Stomach (tissue), 9 donors: Measurements from ENCODE around the gene ARF1. TPM values are rescaled to one million over a fixed set of nuclear protein-coding genes. Genes with fewer than 3 reads are reported as not detected.

Experiments
- DNase-seq, 2 donors: peaks; one replicate each; pipeline versions ENCODE4 v3.0.0 to v3.0.0-alpha.2; 2013 to 2019
- H3K27ac ChIP-seq, 5 donors: fragments of 200-600 bp in 4 of 5; sonication (generic) in 4 of 5; one replicate each; pipeline ENCODE4 v1.5.1; 2013 to 2019; ENCODE audit warnings: mild to moderate bottlenecking in 1 of 5, moderate library complexity in 1 of 5
- H3K27me3 ChIP-seq, 3 donors: fragments of 200-600 bp; sonication (generic); one replicate each; pipeline ENCODE4 v1.5.1; 2017 to 2019; ENCODE audit warnings: mixed run types in 1 of 3
- H3K36me3 ChIP-seq, 4 donors: fragments of 200-600 bp; sonication (generic); 1 replicate in 3 of 4; 2 replicates in 1 of 4; pipeline ENCODE4 v1.5.1; 2016 to 2019
- H3K4me1 ChIP-seq, 4 donors: fragments of 200-600 bp; sonication (generic); one replicate each; pipeline ENCODE4 v1.5.1; 2016 to 2019
- H3K4me3 ChIP-seq, 4 donors: fragments of 200-600 bp; sonication (generic) in 3 of 4; one replicate each; pipeline ENCODE4 v1.5.1; 2016 to 2019; ENCODE audit warnings: mild to moderate bottlenecking in 1 of 4
- H3K9me3 ChIP-seq, 4 donors: fragments of 200-600 bp; sonication (generic); one replicate each; pipeline ENCODE4 v1.5.1; 2016 to 2019
- EP300 ChIP-seq: sonication (generic); formaldehyde crosslinking; IDR thresholded peaks from one replicate; pipeline ENCODE4 v1.6.1; 2017; ENCODE audit warnings: antibody characterized with exemption
- POLR2A ChIP-seq, 4 donors: fragments of 450-650 bp; IDR thresholded peaks; one replicate each; pipeline ENCODE4 v1.6.1; 2016; ENCODE audit warnings: antibody characterized with exemption in 4 of 4, control low read depth in 2 of 4, mild to moderate bottlenecking in 1 of 4, moderate library complexity in 1 of 4
- POLR2AphosphoS5 ChIP-seq, 3 donors: sonication (generic); formaldehyde crosslinking; IDR thresholded peaks; one replicate each; pipeline ENCODE4 v1.6.1; 2016; ENCODE audit warnings: antibody characterized with exemption in 3 of 3
- WGBS, 5 donors: extraction: QIAGEN DNeasy Blood & Tissue Kit in 3 of 5; methylation state at CpG; one replicate each; pipeline versions ENCODE4 v1.1.5 to v1.1.7; 2013 to 2018; 5-methylcytosine and 5-hydroxymethylcytosine counted together
- intact Hi-C: fragments of 100-400 bp; cut with DNase I; formaldehyde crosslinking; loops from one replicate; pipeline ENCODE4 v1.15.1; 2023; ENCODE audit warnings: low total_unique reads
- polyA plus RNA-seq, 3 donors: library from polyadenylated mRNA; stranded (reverse); fragments of 200-250 nt; gene quantifications; one replicate each; pipeline ENCODE4 v1.2.3, GENCODE V29; 2013
- total RNA-seq, 5 donors: library from RNA; depleted of rRNA; stranded (reverse); fragments of >200 nt; gene quantifications; one replicate each; pipeline versions ENCODE4 v1.1.0 to v1.2.3, GENCODE V29; 2014 to 2016
- TF ChIP-seq, protein P1 (sequence below), 7 experiments: fragments of 450-650 bp in 4 of 7; fragments of 200-600 bp in 3 of 7; sonication (generic) in 3 of 7; IDR thresholded peaks; one replicate each; pipeline ENCODE4 v1.5.1; 2016 to 2019; ENCODE audit warnings: antibody characterized with exemption in 7 of 7, control low read depth in 2 of 7, mild to moderate bottlenecking in 1 of 7
- donor health status: healthy with polysubstance abuse.
- donor health status: Bipolar disorder and iron deficiency.
- donor health status: healthy.

The ARF1 gene
- total and polyA plus RNA-seq, 8 donors, result 111 to 310 (median 200) TPM

DNA sequence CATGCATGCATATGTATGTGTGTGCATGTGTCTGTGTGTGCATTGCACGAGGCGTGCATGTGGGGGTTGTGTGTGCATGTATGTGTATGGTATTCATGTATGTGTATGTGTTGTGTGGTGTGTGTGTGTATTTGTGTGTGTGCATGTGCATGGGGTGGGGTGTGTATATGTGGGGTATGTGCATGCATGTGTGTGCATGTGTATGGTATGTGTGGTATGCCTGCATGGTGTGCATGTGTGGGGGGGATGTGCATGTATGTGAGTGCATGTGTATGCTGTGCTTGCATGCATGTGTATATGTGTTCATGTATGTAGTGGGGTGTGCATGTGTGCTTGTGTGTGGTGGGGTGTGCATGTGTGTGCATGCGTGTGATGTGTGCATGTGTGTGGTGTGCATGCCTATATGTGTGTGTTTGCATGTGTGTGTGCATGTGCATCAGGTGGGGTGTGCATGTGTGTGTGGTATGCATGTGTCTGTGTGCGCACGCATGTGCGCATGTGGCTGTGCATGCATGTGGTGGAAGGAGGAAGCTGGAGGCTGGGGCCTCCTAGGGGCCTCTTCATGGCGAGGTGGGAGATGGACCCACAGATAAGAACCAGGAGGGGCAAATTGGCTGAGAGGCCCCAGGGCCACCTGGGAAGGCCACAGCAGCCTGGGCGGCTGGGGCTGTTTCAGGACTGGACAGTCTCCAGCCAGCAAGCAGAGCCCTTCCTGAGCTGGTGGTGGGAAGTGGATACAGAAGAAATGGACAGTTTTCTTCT is 35.9 kb upstream of the ARF1 start:
- Histone ChIP-seq H3K4me3 (no peak overlapping the region), H3K36me3 (no peaks in the 10 kb centered on the region), H3K27me3 (peaks cover 0 to 29% (median 0%) of the 10 kb centered on the region in 3 donors), H3K27ac (no peak overlapping the region), H3K9me3 (no peaks in the 10 kb centered on the region), H3K4me1 (peaks cover 0 to 25% (median 9%) of the 10 kb centered on the region in 4 donors)
- DNase-seq, result no peak
- TF ChIP-seq POLR2AphosphoS5 (IDR thresholded peaks at IDR 0.05), result no peak
- no peak for TF ChIP-seq POLR2A (IDR thresholded peaks at IDR 0.05)
- TF ChIP-seq, protein P1, sequence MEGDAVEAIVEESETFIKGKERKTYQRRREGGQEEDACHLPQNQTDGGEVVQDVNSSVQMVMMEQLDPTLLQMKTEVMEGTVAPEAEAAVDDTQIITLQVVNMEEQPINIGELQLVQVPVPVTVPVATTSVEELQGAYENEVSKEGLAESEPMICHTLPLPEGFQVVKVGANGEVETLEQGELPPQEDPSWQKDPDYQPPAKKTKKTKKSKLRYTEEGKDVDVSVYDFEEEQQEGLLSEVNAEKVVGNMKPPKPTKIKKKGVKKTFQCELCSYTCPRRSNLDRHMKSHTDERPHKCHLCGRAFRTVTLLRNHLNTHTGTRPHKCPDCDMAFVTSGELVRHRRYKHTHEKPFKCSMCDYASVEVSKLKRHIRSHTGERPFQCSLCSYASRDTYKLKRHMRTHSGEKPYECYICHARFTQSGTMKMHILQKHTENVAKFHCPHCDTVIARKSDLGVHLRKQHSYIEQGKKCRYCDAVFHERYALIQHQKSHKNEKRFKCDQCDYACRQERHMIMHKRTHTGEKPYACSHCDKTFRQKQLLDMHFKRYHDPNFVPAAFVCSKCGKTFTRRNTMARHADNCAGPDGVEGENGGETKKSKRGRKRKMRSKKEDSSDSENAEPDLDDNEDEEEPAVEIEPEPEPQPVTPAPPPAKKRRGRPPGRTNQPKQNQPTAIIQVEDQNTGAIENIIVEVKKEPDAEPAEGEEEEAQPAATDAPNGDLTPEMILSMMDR (IDR thresholded peaks at IDR 0.05), result no peak
- TF ChIP-seq EP300, result no peak
- intact Hi-C loops, result no loop called here
- WGBS, 5 donors, result 88 to 92% (median 90%) methylated on average over 8 of the region's 8 CpGs

DNA sequence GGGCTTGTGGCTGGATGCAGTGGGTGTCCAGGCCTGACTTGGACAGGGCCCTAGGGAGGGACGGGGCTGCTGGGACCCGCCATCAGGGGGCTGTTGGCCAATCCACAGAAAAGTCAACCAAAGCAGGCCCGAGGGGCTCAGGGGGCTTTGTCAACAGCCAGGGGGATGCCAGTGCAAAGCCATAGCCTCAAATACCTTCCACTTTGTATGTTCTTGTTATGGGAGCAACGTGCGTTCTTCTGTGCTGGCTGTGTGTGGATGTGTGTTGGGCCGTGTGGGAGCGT is 35.4 kb upstream of the ARF1 start:
- no peak for DNase-seq

DNA sequence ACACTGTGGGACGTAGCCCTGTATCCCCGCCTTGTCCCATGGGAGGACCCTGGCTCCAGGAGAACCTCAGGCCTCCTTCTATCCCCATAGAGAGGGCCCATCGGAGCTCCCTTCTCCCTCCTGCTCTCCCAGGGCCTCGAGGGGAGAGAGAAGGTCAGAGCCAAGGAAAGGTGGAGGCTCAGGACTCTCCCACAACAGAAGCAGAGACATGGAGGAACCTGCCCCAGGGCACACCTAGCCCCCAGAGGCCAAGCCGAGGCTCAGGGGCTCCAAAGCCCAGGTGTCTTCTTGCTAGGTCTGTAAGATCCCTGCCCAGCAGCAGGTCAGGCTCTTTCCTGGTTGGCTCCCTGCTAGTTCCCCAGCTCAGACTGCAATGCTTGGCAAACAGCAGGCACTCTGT is 34.4 kb upstream of the ARF1 start:
- intact Hi-C loops, result no loop called here

More for the DNA sequence above, 35.4 kb upstream of the ARF1 start:
- Histone ChIP-seq H3K27ac (no peak overlapping the region), H3K9me3 (no peaks in the 10 kb centered on the region), H3K27me3 (peaks cover 0 to 29% (median 0%) of the 10 kb centered on the region in 3 donors), H3K36me3 (no peaks in the 10 kb centered on the region), H3K4me1 (peaks cover 0 to 25% (median 9%) of the 10 kb centered on the region in 4 donors), H3K4me3 (no peak overlapping the region)
- TF ChIP-seq EP300 (no peak), POLR2AphosphoS5 (IDR thresholded peaks at IDR 0.05) (no peak), POLR2A (IDR thresholded peaks at IDR 0.05) (no peak)
- TF ChIP-seq, protein P1 (IDR thresholded peaks at IDR 0.05), result no peak
- 84 to 95% (median 91%) methylated on average over 7 of the region's 7 CpGs for WGBS, 5 donors
- intact Hi-C loops, result no loop called here

DNA sequence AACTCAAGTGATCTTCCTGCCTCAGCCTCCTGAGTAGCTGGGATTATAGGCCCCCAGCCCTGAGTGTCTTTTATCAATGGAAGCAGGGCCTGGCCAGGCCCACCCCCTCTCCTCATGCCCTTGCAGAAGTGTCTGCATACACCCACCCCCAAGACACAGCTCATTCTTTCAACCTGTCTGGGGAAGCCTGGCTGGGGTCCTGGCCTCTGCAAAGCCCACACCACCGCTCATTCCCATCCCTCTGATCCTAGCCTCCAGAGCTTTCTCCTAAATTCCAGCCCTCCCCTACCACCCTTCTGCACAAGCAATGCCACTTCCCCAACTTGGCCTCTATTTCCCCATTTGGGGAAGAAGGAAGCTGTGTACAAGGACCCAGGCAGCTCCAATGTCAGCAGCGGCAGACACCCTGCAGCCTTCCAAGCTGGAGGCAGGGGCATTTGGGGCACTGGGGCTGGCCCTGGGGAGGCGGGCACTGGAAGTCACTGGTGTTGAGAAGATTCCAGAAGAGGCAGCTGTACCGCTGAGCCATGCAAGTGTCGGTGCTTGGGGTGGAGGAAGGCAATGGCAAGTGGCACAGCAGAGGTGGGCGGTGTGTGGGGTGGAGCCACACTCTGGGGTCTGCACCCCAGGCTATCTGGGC is 33.7 kb upstream of the ARF1 start:
- no peak overlapping the region for H3K27ac ChIP-seq
- DNase-seq, result no peak
- intact Hi-C loops, result no loop called here
- peaks cover 0 to 42% (median 0%) of the 10 kb centered on the region in 3 donors for H3K27me3 ChIP-seq
- H3K4me3 ChIP-seq, result no peak overlapping the region
- WGBS, 5 donors, result 83 to 93% (median 87%) methylated on average over 6 of the region's 6 CpGs
- H3K36me3 ChIP-seq, result no peaks in the 10 kb centered on the region
- no peaks in the 10 kb centered on the region for H3K9me3 ChIP-seq
- TF ChIP-seq, protein P1 (IDR thresholded peaks at IDR 0.05), result no peak
- TF ChIP-seq POLR2AphosphoS5 (IDR thresholded peaks at IDR 0.05), result no peak
- TF ChIP-seq POLR2A (IDR thresholded peaks at IDR 0.05), result no peak
- no peak for TF ChIP-seq EP300
- peaks cover 0 to 18% (median 9%) of the 10 kb centered on the region in 4 donors for H3K4me1 ChIP-seq

More for the DNA sequence above, 34.4 kb upstream of the ARF1 start:
- peaks cover 0 to 24% (median 9%) of the 10 kb centered on the region in 4 donors for H3K4me1 ChIP-seq
- 69 to 89% (median 75%) methylated on average over 2 to 5 of the region's 5 CpGs for WGBS, 5 donors
- H3K36me3 ChIP-seq, result no peaks in the 10 kb centered on the region
- no peak overlapping the region for H3K4me3 ChIP-seq
- H3K27me3 ChIP-seq, result peaks cover 0 to 37% (median 0%) of the 10 kb centered on the region in 3 donors
- TF ChIP-seq POLR2AphosphoS5 (IDR thresholded peaks at IDR 0.05) (no peak), EP300 (no peak), POLR2A (IDR thresholded peaks at IDR 0.05) (no peak)
- TF ChIP-seq, protein P1 (IDR thresholded peaks at IDR 0.05), result no peak
- DNase-seq, result no peak
- H3K27ac ChIP-seq, result no peak overlapping the region
- H3K9me3 ChIP-seq, result no peaks in the 10 kb centered on the region
